ENCODE data around the gene TLNRD1. TPM values are rescaled to one million over a fixed set of nuclear protein-coding genes. Genes with fewer than 3 reads are reported as not detected.
A peak's percentile ranks its signal among the peaks of the same experiment; 100 is the strongest.
"Not testable (repeated sequence)": the region's sequence is repeated elsewhere in the genome, so short reads cannot be mapped to it uniquely, and the experiment has no call there.

TLNRD1 gene
- 27.4 and 28.0 TPM in 2 replicates for total RNA-seq (2014; rRNA removed; shearing (Covaris generic))

GRCh38 chr15:81000624-81001151 is at the start of gene TLNRD1:
Gene TLNRD1, plus strand, starts transcription at chr15:81000923. Its CDS starts 1,349 bp downstream, at chr15:81002272.
- DNase-seq (ENCODE audit: low read depth), result peak; percentile 94

GRCh38 chr15:80951941-80952340 is 48.8 kb upstream of the TLNRD1 start:
- DNase-seq (ENCODE audit: low read depth), result no peak

- no peak for DNase-seq (ENCODE audit: low read depth)
Measured at GRCh38 chr15:80953001-80953952, 47.4 kb upstream of the TLNRD1 start.

GRCh38 chr15:80953953-80954778 is 46.6 kb upstream of the TLNRD1 start:
- DNase-seq (ENCODE audit: low read depth), result no peak

GRCh38 chr15:80955571-80956452 is 44.9 kb upstream of the TLNRD1 start:
- peak; percentile 97 for DNase-seq (ENCODE audit: low read depth)

- no peak for DNase-seq (ENCODE audit: low read depth)
Measured at GRCh38 chr15:80957556-80957955, 43.2 kb upstream of the TLNRD1 start.

- no peak for DNase-seq (ENCODE audit: low read depth)
Measured at GRCh38 chr15:80957976-80958375, 42.7 kb upstream of the TLNRD1 start.

GRCh38 chr15:80958818-80959495 is 41.8 kb upstream of the TLNRD1 start:
- no peak for DNase-seq (ENCODE audit: low read depth)

- not testable (repeated sequence) for DNase-seq (ENCODE audit: low read depth)
Measured at GRCh38 chr15:80965454-80965853, 35.3 kb upstream of the TLNRD1 start.

GRCh38 chr15:80966431-80967197 is 34.1 kb upstream of the TLNRD1 start:
- no peak for DNase-seq (ENCODE audit: low read depth)

GRCh38 chr15:80967451-80967850 is 33.3 kb upstream of the TLNRD1 start:
- DNase-seq (ENCODE audit: low read depth), result no peak

GRCh38 chr15:80967991-80968510 is 32.7 kb upstream of the TLNRD1 start:
- DNase-seq (ENCODE audit: low read depth), result no peak

GRCh38 chr15:80969316-80969715 is 31.4 kb upstream of the TLNRD1 start:
- no peak for DNase-seq (ENCODE audit: low read depth)

GRCh38 chr15:80970018-80970657 is 30.6 kb upstream of the TLNRD1 start:
- peak; percentile 61 for DNase-seq (ENCODE audit: low read depth)

- no peak for DNase-seq (ENCODE audit: low read depth)
Measured at GRCh38 chr15:80970658-80971057, 30.1 kb upstream of the TLNRD1 start.

- no peak for DNase-seq (ENCODE audit: low read depth)
Measured at GRCh38 chr15:80971143-80971542, 29.6 kb upstream of the TLNRD1 start.

- DNase-seq (ENCODE audit: low read depth), result no peak
Measured at GRCh38 chr15:80972276-80972675, 28.4 kb upstream of the TLNRD1 start.

GRCh38 chr15:80974914-80975313 is 25.8 kb upstream of the TLNRD1 start:
- no peak for DNase-seq (ENCODE audit: low read depth)

- DNase-seq (ENCODE audit: low read depth), result no peak
Measured at GRCh38 chr15:80976851-80977250, 23.9 kb upstream of the TLNRD1 start.
